ENCODE results near the gene RAMACL.

GRCh38 chr6:166616261-166617238, 30.1 kb upstream of the RAMACL start:
- TF ChIP-seq POLR2A (IDR thresholded peaks at IDR 0.05) = no peak
- TF ChIP-seq, protein P1, sequence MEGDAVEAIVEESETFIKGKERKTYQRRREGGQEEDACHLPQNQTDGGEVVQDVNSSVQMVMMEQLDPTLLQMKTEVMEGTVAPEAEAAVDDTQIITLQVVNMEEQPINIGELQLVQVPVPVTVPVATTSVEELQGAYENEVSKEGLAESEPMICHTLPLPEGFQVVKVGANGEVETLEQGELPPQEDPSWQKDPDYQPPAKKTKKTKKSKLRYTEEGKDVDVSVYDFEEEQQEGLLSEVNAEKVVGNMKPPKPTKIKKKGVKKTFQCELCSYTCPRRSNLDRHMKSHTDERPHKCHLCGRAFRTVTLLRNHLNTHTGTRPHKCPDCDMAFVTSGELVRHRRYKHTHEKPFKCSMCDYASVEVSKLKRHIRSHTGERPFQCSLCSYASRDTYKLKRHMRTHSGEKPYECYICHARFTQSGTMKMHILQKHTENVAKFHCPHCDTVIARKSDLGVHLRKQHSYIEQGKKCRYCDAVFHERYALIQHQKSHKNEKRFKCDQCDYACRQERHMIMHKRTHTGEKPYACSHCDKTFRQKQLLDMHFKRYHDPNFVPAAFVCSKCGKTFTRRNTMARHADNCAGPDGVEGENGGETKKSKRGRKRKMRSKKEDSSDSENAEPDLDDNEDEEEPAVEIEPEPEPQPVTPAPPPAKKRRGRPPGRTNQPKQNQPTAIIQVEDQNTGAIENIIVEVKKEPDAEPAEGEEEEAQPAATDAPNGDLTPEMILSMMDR (IDR thresholded peaks at IDR 0.05) = no peak
